Stimulated activated CD4-positive, alpha-beta T cell treated with anti-CD3 and anti-CD28 coated beads, Interleukin-4, amount 100 ng/mL, for 1 hour (primary cell): ENCODE measurements around the gene USH1G.
"Not testable (repeated sequence)": the region's sequence is repeated elsewhere in the genome, so short reads cannot be mapped to it uniquely, and the experiment has no call there.

Experiments used
- DNase-seq: peaks from one replicate; pipeline ENCODE4 v3.0.0-alpha.2; 2020

USH1G gene

GRCh38 chr17:74925242-74925641 lies 2.2 kb upstream of the USH1G start:
- no peak for DNase-seq

GRCh38 chr17:74924250-74924948 lies 1.3 kb upstream of the USH1G start, which contains the start of gene OTOP2:
TSS of gene OTOP2 (plus strand) at chr17:74924273. CDS start at chr17:74924633, 360 bp downstream.
- peak; percentile 21 for DNase-seq

- peak; percentile 78 for DNase-seq
Measured at GRCh38 chr17:74923538-74924249, 639 bp upstream of the USH1G start.

GRCh38 chr17:74922172-74922571 lies 883 bp downstream of the USH1G start:
- no peak for DNase-seq

- no peak for DNase-seq
Measured at GRCh38 chr17:74921769-74922168, 1.3 kb downstream of the USH1G start.

GRCh38 chr17:74921026-74921681 lies 1.9 kb downstream of the USH1G start:
- DNase-seq: no peak

- DNase-seq: no peak
Measured at GRCh38 chr17:74920642-74921025, 2.4 kb downstream of the USH1G start.

- no peak for DNase-seq
Measured at GRCh38 chr17:74920306-74920620, 2.8 kb downstream of the USH1G start.

GRCh38 chr17:74919440-74920305 lies 3.4 kb downstream of the USH1G start:
- DNase-seq: no peak

- no peak for DNase-seq
Measured at GRCh38 chr17:74918906-74919305, 4.1 kb downstream of the USH1G start.

- DNase-seq: no peak
Measured at GRCh38 chr17:74917430-74917829, 5.6 kb downstream of the USH1G start.

GRCh38 chr17:74916851-74917199 lies 6.2 kb downstream of the USH1G start:
- no peak for DNase-seq

- DNase-seq: no peak
Measured at GRCh38 chr17:74916136-74916850, 6.8 kb downstream of the USH1G start.

GRCh38 chr17:74911423-74911822 lies 11.6 kb downstream of the USH1G start:
- not testable (repeated sequence) for DNase-seq

GRCh38 chr17:74909097-74909496 lies 14.0 kb downstream of the USH1G start:
- DNase-seq: not testable (repeated sequence)

GRCh38 chr17:74907012-74907411 lies 16.0 kb downstream of the USH1G start:
- DNase-seq: no peak

GRCh38 chr17:74906214-74906793 lies 16.8 kb downstream of the USH1G start:
- DNase-seq: not testable (repeated sequence)

- DNase-seq: no peak
Measured at GRCh38 chr17:74904687-74905409, 18.2 kb downstream of the USH1G start.

GRCh38 chr17:74903671-74904070 lies 19.4 kb downstream of the USH1G start:
- no peak for DNase-seq

- DNase-seq: no peak
Measured at GRCh38 chr17:74903034-74903433, 20.0 kb downstream of the USH1G start.

GRCh38 chr17:74901353-74902135 lies 21.5 kb downstream of the USH1G start:
- no peak for DNase-seq
